HG03378 (cell line): ENCODE results near the gene HSPA12B.

Experiments used
- ATAC-seq: cut with Tn5 transposase; IDR thresholded peaks from one replicate; pipeline ENCODE4 v1.9.1; 2021; ENCODE audit warnings: mild to moderate bottlenecking, moderate library complexity; ENCODE audit not compliant: unreplicated experiment

Gene HSPA12B

DNA sequence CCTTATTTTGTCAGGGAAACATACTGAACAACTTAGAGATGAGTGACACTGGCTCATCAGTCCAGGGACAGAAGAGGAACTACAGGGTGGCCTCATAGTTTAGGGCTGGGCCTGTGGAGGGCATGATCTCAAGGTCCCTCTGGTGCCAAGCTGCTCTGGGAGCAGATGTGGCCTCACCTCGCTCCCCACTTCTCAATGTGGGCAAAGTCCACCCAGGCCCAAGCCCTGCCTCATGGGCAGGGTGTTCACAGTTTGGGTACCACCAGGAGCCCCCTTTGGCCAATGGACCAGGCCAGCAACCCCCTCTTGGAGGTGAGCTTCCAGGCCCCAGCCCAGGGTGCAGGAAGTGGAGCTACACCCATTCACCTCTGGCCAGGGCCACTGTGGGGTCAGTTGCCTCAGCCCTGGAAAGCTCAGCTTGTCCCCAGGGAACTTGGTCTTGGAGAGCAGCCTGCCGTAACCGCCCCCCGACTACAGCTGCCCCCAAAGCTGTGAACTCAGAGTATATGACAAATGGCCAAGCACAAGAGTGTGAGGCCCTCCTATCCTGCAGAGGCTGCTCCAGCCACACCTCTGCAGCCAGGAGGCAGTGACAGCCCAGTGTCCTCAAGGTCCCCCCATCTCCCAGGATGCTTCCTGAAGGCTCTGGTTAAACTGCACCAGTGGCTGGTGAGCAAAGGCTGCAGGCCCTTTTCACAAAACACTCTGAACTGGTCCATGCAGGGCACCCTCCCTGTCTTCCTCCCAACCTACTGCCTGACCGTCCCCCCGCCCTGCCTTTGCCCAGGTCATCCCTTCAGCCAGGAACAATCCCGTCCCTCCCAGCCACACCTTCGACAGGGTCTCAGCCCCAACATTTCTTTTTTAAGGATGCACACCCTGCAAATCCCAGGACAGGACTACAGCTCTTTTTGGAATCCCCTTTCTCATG lies 31.5 kb downstream of the HSPA12B start:
- no peak for ATAC-seq

DNA sequence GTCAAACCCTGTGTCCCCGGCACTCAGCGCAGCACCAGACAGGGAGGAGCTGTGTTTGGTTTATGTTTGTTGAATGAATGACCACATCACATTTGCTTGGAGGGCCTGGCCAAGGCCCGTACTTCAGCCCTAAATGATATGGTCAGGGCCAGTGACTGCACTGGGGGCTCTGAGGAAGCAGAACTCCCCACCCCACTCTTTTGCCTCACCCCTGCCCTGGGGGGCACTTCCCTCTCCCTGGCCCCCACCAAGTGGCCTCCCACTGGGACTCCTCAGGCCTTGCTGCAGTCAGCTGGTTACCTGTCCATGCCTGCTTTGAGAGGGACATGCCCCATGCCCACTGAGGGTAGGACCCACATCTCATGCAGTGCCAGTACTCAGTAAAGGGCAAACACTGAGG lies 32.2 kb downstream of the HSPA12B start:
- ATAC-seq, result no peak

DNA sequence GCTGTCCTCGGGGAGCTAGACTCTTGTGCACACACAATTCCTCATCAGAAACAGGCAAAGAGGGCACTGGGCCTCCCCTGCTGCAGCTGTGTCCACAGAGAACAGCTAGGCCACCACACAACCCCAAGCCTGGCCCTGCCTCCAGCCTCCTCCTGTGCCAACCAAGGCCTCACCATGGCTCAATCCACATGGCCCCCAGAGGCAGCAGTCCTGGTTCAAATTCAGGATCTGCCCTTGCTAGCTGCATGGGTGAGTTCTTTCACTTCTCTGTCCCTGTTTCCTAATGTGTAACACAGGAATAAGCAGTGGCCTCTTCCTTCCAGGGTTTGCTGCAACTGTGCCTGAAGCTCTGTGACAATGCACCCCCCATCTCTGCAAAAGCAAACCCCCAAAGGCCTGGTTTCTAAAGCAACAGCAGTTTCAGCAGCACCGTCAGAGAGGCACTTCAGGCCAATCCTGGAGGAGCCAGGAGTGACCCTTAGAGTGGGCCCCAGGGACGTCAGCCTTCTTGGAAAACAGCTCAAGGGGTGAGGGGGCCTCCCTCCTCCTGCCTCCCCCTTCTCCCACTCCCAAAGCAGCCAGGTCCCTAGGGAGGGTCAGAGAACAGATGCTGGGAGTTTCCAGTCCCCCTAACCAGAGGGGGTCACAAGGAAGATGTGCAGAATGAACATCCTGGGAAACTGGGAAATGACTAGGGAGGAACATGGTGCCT lies 32.8 kb downstream of the HSPA12B start:
- ATAC-seq, result no peak

DNA sequence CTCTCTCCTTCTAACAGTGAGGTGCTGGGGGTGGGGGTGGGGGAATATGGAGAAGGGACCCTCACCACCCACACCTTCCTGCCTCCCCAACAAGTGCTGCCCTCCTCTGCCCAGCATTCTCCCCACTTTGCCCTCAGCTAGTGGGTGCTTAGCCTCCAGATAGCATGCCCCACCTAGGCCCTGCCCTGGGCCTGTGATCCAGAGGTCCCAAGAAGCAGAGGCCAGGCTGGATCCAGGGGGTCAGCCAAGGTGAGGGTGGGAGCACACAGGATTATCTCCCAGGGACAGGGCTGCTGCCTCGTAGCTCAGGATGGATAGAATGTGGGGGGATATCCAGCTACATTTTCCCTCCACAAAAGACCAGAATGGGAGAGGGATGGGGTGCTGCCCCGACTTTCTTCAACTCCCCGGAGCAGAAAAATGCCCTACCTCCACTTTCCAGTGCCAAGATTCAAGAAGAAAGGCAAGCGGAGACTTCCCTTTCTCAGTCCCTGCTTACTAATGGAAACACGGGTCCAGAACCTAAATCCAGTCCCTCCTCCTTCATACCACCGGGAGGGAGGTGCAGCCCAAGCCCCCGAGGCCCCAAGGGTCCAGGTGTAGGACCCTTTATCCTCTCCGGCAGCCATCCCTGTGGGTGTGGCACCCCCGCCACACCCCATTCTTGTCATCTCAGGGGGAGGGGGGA lies 34.1 kb downstream of the HSPA12B start:
- ATAC-seq, result no peak

DNA sequence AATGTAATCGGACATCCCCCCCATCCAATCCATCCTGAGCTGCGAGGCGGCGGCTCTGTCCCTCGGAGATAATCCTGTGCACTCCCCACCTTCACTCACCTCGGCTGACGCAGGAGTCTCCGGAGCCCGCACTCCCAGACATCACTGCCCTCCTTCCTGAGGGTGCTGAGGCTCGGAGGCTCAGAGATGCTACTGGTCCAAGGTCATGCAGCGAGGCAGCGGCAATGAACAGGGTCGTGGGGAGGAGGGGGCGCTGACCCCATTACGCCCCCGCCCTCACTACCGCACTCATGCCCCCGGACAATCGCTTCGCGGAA lies 34.6 kb downstream of the HSPA12B start:
- no peak for ATAC-seq

- ATAC-seq, result peak; percentile 87
These were observed 35.2 kb downstream of the HSPA12B start, which contains the start of gene ADISSP for GRCh38 chr20:3767427-3768341. TSS of gene ADISSP (minus strand) at chr20:3767753. CDS start at chr20:3760100, 7,653 bp downstream.

- no peak for ATAC-seq
These were observed 36.1 kb downstream of the HSPA12B start for GRCh38 chr20:3768342-3769130.

- ATAC-seq, result no peak
These were observed 39.1 kb downstream of the HSPA12B start for GRCh38 chr20:3771552-3772058.

DNA sequence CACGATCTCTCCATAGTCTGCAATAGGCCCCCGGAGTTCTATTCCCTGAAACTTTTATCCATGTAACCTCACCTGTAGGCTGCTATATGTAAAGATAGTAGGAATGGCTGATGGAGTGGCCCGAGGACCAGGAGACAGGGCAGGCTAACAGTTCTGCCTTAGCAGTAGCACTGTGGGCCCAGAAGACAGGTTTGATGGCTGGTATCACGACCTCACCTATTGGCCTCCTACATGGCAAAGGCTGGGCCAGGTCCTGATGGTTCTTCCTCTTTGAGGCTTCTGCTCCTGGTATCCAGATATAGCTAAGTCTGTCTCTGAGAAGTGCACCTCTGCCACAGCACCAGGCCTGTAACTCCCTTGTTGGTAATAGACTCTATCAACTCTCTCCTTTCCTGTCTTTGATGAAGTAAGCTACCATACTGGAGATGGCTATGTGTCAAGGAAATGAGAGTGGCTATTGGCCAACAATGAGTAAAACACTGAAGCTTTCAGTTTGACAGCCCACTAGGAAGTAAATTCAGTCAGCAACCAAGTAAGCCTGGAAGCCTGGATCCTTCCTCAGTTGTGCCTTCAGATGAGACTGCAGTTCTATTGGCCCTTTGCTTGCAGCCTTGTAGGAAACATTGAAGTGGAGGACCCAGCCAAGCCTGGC lies 43.1 kb downstream of the HSPA12B start:
- no peak for ATAC-seq

DNA sequence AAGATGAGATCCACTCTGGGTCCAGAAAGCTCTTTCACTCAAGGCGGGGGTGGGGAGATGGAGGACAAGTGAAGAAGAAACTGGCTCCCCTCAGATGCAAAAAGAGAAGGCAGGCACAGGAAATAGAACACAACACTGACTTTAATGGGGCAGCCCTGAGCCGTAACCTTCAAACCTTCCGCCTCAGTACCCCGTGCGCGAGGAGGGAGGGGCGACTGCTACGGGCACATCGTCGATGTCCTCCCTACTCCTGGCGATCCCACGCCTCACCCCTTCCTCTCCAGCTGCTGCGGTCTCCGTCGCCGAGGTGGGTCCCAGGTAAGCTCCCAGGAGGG lies 44.9 kb downstream of the HSPA12B start:
- no peak for ATAC-seq

GRCh38 chr20:3777716-3778629 lies 45.5 kb downstream of the HSPA12B start:
- no peak for ATAC-seq

DNA sequence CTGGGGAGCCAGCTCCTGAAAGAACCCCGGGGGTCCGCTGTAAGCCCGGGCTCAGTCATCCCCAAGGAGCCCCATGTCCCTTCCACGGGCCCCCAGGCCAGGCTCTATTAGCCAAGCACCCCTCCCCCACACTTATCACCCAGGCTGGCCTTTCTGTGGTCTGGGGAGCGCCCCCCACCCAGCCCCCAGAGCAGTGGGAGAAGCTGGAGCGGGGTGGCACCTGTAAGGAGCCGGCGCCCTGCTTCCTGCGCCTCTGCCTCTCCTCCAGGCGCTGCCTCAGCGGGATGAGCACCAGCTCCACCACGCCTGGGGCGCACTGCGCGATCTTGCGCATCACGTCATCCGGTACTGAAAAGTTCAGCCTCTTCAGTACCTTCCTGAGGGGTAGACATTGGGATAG lies 46.5 kb downstream of the HSPA12B start:
- no peak for ATAC-seq

- peak; percentile 55 for ATAC-seq
These were observed 48.8 kb downstream of the HSPA12B start, which contains the start of gene SPEF1 for GRCh38 chr20:3781153-3781910. TSS of gene SPEF1 (minus strand) at chr20:3781448. CDS start at chr20:3781287, 161 bp downstream.

GRCh38 chr20:3782597-3782996 lies 50.1 kb downstream of the HSPA12B start:
- no peak for ATAC-seq

DNA sequence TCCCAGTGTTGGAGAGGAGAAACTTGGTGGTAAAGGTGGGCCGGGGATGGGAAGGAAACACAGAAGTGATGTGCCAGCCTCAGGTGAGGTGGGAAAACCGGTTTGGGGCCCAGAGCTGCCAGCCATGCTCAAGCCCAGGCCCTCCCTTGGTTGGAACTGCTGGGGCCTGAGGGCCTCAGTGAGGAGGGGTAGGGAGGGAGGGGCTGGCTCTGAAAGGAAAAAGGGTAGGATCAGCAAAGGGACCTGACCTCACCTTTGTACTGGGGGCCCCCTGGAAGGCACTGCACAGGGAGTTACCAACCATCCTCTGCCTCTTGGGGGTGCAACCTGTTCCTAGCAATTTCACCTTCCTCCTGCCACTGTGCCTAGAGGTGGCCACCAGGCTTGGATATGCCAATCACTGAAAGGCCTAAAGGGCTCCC lies 50.6 kb downstream of the HSPA12B start:
- ATAC-seq, result no peak

DNA sequence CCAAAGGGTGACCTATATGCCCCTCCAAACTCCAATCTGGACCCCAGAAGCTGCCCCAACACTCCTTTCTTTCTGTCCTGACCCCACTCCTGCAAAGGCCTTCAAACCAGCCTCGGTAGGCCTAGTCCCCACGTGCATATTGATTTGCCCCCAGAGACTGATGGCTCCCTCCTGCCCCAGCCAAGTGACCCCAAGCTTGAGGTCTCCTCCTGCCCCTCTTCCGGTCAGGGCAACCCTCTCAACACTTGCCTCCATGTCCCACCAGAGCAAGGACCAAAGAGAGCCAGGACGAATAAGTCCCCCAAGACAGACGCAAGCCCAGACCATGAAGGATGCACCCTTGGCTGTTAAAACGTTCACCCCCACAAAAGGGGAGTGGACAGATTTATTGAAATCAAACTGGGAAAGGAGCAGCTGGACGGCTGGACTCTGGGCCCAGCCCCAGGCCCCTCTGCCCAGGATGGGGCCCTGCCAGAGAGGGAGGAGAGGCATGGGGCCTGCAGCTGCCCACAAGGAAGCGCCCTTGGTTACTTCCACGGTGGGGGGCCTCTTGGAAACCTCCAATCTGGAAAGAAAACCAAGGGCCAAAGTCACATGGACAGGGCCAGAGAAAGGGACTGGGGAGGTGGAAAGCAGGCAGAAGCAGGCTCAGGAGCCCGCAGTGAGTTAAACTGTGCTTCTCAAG lies 51.2 kb downstream of the HSPA12B start:
- ATAC-seq, result no peak
